GM19043 (cell line): Measurements from ENCODE around the gene OR51F2.
"Not testable (repeated sequence)": the region's sequence is repeated elsewhere in the genome, so short reads cannot be mapped to it uniquely, and the experiment has no call there.

Experiments used
- ATAC-seq: cut with Tn5 transposase; IDR thresholded peaks from one replicate; pipeline ENCODE4 v1.9.1; 2021; ENCODE audit warnings: low read depth; ENCODE audit not compliant: unreplicated experiment

OR51F2 gene, protein sequence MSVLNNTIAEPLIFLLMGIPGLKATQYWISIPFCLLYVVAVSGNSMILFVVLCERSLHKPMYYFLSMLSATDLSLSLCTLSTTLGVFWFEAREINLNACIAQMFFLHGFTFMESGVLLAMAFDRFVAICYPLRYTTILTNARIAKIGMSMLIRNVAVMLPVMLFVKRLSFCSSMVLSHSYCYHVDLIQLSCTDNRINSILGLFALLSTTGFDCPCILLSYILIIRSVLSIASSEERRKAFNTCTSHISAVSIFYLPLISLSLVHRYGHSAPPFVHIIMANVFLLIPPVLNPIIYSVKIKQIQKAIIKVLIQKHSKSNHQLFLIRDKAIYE

DNA sequence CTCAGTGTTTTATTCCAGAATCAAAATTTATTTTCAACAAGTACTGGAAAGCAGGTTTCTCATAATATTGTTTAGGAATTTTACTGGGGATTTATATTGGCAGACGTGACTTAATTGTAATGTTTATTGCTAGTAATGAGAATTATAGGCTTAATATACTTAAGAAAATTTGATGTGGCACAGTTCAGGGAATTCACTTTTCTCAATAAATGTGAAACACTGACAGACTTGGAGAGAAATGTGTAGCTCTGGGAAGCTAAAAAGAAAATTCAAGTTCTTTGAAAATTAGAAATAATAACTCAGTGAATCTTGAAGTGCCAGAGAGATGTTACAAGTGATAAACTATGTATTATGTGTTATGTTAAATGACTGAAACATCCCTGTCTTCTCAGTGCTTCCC lies at the start of gene OR51F2:
Gene OR51F2, plus strand, starts transcription at position 301 of the 400 bp plus-strand sequence. CDS start 101 bp downstream, outside the sequence.
- no peak for ATAC-seq

DNA sequence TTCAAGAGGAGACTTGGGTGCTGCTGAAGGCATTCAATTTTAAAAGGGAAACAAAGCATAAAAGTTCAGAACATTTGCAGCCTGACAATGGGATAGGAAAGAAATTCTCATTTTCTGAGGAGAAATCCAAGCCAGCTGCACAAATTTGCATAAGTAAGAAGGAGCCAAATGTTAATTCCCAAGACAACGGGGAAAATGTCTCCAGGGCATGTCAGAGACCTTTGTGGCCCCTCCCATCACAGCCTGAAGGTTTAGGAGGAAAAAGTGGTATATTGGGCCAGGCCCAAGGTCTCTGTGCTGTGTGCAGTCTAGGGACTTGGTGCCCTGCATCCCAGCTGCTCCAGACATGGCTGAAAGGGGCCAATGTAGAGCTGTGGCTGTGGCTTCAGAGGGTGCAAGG lies 38.7 kb upstream of the OR51F2 start:
- ATAC-seq, result no peak

DNA sequence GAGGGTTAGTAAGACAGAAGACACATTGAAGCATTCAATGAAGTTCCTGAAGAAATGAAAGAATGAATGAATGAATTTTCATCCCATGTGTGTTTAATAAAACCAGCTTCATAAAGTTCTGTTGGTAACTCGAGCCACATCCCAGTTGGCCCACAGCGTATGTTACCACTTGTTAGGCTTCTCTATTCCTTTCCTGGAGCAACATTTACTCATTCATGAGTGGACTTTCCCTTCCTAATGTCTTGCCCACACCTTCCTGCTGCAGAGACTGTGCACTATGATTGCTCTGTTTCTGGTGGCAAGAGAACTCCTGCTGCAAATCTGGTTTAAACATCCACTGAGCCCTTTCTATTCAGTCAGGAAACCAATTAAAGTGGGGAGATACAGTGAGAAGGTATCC lies 23.9 kb upstream of the OR51F2 start:
- no peak for ATAC-seq

DNA sequence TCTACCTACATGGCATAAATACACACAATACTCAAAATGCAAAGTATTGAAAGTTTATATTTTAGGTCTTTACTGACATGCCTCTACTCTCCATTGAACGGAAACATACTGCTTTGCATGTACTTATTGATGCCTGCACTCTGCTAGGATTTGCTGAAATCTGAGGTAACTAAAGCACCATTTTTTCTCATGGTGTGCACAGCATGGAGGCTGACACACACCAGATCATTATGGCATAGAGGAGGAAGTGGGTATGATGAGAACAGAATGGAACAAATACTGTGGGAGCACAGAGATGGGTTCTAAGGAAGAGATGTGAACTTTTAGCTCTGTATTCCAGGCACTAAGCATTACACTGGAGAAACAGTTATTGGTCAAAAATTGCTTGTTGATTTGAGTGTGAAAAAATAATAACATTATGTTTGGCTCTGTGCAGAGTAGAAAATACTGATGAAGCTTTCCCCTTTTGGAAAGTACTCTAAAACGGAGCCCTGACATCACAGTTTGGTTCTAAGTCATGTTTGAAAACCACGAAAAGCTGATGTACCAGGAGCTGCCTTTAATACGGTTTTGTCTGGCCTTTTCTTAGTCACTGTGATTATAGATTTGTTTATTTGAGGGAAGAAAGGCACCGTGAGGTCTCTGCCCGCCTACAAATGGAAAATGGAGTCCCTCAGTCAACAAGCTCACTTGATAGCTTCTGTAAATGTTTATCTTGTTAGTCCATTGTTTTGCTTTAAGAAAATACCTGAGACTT lies 22.5 kb upstream of the OR51F2 start:
- ATAC-seq, result no peak

DNA sequence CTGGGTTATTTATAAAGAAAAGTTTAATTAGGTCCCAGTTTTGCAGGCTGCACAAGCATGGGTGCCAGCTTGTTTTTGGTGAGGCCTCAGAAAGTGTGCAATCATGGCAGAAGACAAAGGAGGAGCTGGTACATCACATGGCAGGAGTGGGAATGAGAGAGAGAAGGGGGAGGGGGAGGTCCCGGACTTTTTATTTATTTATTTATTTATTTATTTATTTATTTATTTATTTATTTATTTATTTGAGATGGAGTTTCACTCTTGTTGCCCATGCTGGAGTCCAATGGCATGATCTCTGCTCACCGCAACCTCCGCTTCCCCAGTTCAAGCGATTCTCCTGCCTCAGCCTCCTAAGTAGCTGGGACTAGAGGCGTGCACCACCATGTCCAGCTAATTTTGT lies 19.8 kb upstream of the OR51F2 start:
- ATAC-seq, result not testable (repeated sequence)

DNA sequence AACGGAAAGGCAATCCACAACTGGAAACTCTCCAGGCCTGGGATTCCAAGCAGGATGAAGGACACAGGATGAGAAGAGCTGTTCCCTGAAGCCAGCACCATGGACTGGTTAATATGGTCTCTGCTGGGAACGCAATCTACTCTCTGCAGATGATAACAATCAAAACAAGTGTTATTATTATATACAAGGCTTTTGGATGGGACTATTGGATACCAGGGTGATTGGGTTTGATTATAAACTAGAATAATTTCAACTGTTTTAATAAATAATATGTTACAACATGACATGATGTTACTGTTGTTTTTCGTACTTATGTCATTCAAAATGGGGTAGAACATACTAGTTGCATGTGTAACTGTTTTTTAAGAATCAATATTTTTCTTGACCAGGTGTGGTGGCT lies 16.8 kb upstream of the OR51F2 start, which contains the start of gene OR52R1:
Gene OR52R1, minus strand, starts transcription at position 101 of the 400 bp plus-strand sequence. Its CDS starts 0 bp downstream, at position 101.
- ATAC-seq, result no peak

DNA sequence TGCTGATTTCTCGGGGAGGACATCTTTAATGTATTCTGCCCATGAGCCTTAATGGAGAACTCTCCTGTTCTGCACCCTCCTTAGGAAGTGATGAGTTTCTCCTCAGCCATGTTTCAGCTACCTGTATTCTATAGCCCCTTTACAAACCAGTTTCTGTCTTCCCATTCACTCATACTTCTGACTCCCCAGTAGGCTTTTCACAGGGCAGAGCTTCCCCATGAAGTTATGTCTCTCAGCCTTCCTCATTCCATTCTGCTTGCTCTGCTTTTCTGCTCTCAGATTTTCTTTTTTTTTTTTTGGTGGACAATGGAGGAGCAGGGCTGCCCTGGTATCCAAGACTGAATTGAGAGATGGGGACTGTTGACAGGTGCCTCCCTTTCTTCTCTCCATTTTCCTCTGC lies 12.6 kb upstream of the OR51F2 start:
- no peak for ATAC-seq

DNA sequence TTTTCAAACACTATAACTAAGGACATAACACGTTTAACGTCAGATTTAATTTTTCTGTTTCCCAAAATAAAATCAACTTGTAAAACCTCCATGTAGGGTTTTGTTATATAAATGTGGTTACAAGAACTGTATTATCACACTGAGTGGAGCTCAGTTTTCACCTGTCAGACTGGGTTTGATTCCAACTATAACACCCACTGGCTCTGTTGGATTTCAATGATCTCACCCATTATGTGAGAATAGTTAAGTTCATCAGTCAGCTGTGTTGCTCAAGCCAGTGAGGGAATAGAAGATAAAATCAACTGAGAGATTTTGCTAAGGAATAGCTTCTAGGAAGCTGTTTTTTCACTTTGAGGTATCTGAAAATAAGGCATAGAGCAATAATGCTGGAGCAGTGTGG lies 11.9 kb upstream of the OR51F2 start:
- ATAC-seq, result no peak

DNA sequence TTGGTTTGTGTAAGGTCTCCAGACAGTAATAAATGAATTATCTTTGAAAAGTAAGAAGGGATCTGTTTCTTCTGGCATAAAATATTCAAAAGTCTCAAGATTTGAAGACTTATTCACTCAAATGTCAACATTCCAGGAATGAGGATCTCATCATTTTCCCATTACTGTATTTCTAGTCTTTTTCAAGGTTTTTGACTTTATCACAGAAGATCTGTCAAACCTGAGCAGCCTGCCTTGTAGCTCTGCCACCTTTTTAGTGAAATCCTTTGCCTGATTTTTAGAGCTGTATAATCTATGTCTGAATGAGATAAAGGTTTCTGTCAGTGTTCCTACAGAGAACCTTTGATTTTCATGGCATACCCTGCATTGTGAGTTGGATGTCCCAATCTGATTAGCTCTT lies 4.0 kb downstream of the OR51F2 start:
- no peak for ATAC-seq

DNA sequence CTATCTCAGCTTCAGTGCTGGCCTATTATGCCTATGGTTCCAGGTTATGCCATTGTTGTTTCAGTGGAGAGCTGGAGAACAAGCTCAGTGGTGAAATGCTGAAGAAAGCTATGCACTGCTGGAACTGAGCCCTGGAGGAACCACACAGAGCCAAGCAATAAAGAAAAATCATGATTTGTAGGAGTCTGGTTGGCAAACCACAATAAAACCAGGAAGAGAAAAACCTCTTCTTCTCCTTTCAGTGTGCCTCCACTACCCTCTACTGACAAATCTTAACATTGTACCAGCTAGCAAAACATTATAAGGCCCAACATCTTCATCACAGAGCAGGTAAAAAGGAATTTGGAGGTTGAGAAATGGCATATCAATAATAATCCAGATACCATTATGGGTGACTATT lies 5.3 kb downstream of the OR51F2 start:
- no peak for ATAC-seq

DNA sequence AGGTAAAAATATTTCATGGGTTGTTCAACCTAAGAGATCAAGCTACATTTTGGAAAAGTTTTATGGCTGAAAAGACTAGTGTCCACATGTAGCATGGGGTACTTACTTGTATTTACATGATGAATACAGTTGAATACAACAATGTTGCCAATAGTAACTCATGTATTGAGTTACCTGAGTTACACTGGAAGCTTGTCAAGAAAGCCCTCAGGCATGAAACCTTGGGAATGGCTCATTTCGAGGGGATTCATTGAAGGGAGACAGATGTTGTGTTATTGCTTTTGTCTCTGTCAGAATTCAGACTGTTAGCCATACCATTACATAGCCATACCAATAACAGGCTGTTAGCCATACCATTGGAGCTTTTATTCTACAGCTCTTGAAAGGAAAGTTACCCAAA lies 9.2 kb downstream of the OR51F2 start:
- no peak for ATAC-seq

DNA sequence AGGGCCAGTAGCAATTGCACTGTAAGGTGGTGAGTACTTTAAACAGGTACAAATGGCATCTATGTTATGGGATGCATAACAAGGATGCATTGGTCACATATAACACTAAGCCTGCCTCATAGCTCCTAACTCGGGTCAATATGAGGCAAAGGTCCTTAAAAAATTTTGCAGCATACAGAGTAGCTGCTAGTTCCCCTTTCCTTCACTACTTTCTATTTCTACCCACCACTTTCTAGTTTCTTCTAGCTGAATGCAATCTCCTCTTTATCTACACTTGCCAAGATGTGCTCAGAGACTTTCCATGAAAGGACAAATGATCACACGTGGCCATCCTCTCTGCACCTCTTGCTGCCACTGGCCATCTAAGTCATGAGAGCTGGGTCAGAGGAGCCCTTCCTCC lies 9.8 kb downstream of the OR51F2 start:
- no peak for ATAC-seq

DNA sequence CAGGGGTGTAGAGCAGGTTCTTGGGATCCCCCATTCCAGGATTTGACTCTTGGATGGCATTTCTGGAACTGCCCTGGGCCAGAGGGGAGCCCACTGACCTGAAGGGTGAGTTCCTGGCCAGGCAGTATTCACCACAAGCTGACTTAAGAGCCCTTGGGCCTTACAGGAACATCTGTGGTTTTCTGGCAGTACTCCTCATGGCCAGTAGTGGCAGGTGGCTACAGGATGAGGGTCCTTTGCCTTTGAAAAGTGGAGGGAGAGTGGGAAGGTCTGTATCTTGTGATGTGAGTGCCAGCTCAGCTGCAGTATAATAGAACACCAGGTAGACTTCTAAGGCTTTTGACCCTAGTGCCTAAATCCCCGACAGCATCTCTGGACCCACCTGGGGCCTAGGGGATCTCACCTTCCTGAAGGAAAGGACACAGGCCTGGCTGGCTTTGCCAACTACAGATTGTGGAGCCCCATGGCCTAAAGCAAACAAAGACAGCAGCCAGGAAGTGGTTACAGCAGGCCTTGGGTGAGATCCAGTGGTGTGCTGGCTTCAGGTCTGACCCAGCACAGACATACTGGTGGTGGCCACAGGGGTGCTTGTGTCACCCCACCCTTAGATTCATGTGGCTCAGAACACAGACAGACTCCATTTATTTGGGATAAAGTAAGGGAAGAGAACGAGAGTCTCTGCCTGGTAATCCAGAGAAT lies 18.9 kb downstream of the OR51F2 start:
- no peak for ATAC-seq

DNA sequence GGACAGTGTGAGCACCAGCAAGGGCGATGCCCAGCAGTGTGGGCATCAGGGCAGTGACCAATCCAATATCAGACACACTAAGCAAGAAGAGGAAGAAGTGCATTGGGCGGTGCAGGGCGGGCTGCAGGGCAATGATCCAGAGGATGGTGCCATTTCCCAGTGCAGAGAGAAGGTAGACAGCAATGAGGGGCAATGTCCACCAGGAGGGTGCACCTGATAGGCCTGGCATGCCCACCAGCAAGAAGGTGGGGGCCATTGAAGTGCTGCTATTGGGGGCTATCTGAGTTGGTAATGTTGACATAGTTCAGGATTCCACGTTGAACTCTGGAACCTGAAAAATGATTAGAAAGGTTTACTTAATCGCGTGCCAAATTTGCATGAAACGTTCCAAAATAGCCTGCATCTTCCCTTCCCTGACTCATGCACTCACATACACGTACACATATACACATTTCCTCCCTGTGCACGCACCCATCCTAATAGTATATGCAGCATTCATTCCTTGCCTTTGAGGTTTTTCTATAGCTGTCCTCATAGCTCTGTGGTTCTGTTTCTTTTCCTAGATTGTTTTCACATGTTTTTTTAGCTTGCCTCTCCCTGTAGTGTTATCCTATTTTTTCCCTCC lies 27.9 kb downstream of the OR51F2 start, which contains the start of gene OR51S1:
Gene OR51S1, minus strand, starts transcription at position 301 of the 625 bp plus-strand sequence. Its CDS starts 0 bp downstream, at position 301.
- no peak for ATAC-seq

DNA sequence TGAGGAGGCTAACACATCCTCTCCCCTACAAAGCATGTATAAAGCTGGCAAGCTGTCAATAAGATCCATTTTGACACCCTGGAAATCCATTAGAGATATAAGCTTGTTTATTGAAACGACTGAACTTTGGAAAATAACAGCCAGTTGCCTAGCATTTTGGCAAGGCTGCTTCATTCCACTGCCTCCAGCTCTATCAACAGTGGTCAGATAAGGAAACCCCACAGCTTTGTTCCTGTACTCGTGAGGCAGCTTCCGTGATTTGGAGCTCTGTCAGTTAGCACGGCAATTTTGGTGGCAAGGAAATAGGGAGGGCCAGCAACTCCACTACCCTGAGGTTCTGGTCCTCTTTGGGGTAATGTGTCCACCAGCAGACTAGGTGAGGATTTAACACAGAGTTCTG lies 29.9 kb downstream of the OR51F2 start:
- ATAC-seq, result no peak

DNA sequence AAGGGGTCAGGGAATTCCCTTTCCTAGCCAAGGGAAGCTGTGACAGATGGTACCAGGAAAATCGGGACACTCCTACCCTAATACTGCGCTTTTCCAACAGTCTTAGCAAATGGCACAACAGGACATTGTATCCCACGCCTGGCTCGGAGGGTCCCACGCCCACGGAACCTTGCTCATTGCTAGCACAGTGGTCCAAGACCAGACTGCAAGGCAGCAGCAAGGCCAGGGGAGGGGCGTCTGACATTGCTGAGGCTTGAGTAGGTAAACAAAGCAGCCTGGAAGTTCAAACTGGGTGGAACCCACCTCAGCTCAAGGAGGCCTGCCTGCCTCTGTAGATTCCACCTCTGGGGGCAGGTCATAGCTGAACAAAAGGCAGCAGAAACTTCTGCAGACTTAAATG lies 33.2 kb downstream of the OR51F2 start:
- ATAC-seq, result not testable (repeated sequence)

DNA sequence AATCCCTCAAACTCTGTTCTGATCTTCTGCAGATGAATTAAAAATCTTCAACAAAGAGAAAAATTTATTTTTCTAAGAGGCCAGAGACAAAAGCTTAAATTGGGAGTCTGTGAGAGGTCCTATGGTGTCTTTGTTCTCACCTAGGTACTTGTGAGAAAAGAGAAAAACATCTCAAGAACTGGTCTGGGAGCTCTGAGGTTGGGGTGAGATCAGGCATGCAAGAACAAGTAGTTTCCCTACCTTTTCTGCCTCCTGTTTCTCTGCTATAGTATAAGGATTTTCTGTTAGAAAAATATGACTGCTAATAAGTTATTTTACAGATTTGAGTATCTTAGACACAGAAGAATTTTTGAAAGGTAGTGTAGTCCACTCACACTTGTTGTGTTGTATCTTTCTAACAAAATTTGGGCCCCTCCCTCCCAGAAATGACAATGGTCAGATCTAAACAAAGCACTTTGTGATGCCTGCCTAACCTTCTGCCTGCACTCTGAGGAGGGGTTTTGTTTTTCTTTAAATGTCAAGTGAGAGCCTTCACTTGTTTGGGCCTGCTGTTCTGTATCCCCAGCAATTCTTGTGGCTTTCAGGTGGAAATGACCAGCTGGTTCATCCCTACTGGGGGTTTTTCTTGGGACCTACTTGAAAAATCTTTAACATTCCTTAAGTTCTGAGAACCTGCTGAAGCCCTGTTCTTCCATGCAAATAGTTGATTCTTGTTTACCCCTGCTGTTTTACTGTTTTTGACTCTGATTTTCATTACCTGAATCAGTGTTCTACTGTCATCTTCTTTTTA lies 41.5 kb downstream of the OR51F2 start:
- no peak for ATAC-seq

DNA sequence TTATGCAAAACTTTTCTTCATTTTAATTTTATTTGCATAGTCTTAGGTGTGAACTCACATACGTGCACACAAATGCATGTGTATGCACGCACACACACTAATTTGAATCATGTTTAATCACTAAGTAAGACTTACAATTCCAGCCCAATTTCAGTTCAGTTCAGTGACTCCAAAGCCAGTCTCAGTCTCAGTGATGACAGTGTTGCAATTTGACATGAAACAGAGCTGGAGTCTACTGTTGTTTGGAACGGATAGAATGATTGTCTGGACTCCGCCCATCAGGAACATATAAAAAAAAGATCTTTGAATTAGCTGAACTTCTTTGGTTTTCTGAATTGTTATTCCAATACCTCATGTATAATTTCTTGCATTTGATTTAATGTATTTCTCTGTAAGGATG lies 42.8 kb downstream of the OR51F2 start:
- ATAC-seq, result no peak

DNA sequence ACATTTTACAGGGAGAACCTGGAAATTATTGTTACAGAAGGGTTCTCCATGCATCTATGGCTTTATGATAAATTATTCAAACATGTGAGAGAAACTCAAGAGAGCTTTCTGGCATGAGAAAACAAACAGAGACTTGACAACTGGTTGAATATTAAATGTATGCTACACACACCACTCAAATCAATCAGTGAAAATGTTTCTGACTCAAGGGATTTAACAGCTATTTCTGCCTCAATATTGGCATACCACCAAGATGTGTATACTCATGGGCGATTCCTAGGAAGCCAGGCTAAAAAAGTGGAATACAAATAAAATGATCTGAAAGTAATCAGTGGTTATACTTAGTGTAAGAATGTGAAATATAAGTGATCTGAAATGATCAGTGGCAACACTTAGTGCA lies 44.7 kb downstream of the OR51F2 start:
- ATAC-seq, result no peak
